Stimulated activated naive CD8-positive, alpha-beta T cell treated with anti-CD3 and anti-CD28 coated beads, Interleukin-15, amount 100 ng/mL, for 72 hours (primary cell): ENCODE results near the gene TTC9.
"Not testable (repeated sequence)": the region's sequence is repeated elsewhere in the genome, so short reads cannot be mapped to it uniquely, and the experiment has no call there.

ENCODE experiments used
- ATAC-seq: fragments of 150-1000 bp; cut with Tn5 transposase; 2 replicates; pipeline ENCODE4 v1.10.0; 2021; ENCODE audit warnings: mild to moderate bottlenecking, moderate library complexity
- DNase-seq, 2 donors: peaks; one replicate each; pipeline ENCODE4 v3.0.0; 2021 to 2022
- H3K27ac Mint-ChIP-seq, 2 donors: one replicate each; pipeline ENCODE4 v1.8.0; 2022; ENCODE audit warnings: mild to moderate bottlenecking in 2 of 2, mixed read lengths in 2 of 2, moderate library complexity in 2 of 2
- H3K27me3 Mint-ChIP-seq: one replicate; pipeline ENCODE4 v1.8.0; 2022; ENCODE audit warnings: mixed read lengths
- H3K4me1 Mint-ChIP-seq: one replicate; pipeline ENCODE4 v1.8.0; 2022; ENCODE audit warnings: mild to moderate bottlenecking, mixed read lengths
- H3K4me3 Mint-ChIP-seq, 2 donors: one replicate each; pipeline ENCODE4 v1.8.0; 2022; ENCODE audit warnings: mild to moderate bottlenecking in 2 of 2, mixed read lengths in 2 of 2, moderate library complexity in 1 of 2
- H3K9me3 Mint-ChIP-seq, 2 donors: one replicate each; pipeline ENCODE4 v1.8.0; 2022; ENCODE audit warnings: mixed read lengths in 2 of 2

TTC9 gene

DNA sequence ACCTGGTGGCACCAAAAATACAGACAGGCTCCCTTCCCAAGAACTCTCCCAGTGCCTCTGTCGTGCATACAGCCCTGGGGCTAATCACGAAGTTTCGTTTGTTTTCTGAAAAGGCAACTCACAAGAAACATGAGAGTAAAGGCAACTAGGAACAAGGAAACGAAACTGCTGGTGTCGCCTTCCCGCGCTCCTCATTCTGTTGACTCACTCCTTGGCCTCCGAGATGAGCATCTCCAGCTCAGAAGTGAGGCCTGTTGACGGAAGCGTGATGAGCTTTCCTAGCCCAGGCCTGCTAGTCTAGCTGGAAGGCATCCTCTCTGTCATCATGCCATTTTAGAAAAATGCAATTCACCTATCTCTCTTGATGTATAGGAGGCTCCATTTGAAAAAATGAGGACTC is 50.5 kb downstream of the TTC9 start:
- no peaks in the 10 kb centered on the region for H3K27me3 Mint-ChIP-seq
- no peaks in the 10 kb centered on the region for H3K4me1 Mint-ChIP-seq
- no peaks in the 10 kb centered on the region for H3K9me3 Mint-ChIP-seq
- ATAC-seq, result no peak
- H3K27ac Mint-ChIP-seq, result no peak overlapping the region
- no peak overlapping the region for H3K4me3 Mint-ChIP-seq
- DNase-seq, result no peak

DNA sequence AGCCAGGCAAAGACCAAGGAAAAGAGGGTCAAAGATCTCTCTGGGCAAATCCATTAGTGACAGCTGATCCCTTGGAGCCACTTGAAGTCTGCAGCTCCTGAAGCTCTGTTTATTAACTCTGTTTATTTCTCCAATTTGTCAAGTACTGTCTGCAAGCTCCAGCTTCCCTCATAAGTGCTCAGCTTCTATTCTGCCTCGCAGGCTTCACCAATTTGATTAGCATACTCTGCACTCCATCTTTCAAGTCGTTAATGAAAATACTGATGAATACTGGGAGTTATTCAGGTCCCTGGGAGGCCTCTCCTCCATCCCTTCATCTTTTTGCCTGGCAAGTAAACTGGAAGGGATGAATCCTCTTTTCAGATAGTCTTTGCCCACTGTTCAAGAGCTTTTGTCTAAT is 54.3 kb downstream of the TTC9 start:
- DNase-seq (no peak), ATAC-seq (no peak)
- H3K4me3 Mint-ChIP-seq, result no peak overlapping the region
- no peaks in the 10 kb centered on the region for H3K4me1 Mint-ChIP-seq
- no peaks in the 10 kb centered on the region for H3K27me3 Mint-ChIP-seq
- H3K9me3 Mint-ChIP-seq, result no peaks in the 10 kb centered on the region
- H3K27ac Mint-ChIP-seq, result no peak overlapping the region

DNA sequence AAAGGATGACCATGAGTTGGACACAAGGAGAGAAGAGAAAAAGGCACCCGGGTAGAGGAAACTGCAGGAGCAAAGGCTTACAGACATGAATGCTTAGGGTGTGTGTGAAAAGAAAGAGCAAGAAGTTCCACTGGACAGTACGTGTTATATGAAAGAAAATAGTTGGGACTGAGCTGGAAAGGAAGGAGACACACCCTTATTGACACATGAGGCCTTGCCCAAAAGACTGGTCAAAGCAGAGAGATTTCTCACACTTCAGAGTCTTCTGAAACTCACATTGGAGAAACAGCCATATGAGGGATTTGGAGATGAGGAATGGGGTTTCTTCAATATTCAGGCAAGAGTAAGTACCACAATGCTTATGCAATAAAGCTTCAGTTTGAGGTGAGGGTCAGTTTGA is 56.0 kb downstream of the TTC9 start:
- no peaks in the 10 kb centered on the region for H3K27me3 Mint-ChIP-seq

DNA sequence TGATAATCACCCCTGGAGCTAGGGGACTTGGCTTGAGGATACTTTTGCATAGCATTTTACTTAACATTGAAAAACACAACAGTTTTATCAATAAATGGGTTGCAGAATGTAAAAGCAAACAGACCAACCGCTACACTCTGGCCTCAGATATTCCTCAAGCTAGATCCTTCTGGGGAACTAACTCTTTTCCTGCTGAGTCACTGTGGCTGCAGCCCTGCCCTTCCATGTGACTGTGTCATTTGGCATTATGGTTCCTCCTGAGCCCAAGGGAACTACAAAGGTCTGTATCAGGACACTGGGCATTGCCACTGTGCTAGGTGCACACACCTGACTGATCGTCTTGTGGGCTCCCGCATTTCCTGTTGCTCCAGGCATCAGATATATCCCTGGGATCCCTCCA is 56.6 kb downstream of the TTC9 start:
- H3K9me3 Mint-ChIP-seq, result no peaks in the 10 kb centered on the region
- DNase-seq (no peak), ATAC-seq (no peak)
- no peak overlapping the region for H3K27ac Mint-ChIP-seq
- H3K4me1 Mint-ChIP-seq, result no peaks in the 10 kb centered on the region
- H3K27me3 Mint-ChIP-seq, result no peaks in the 10 kb centered on the region
- no peak overlapping the region for H3K4me3 Mint-ChIP-seq

More for the DNA sequence above, 56.0 kb downstream of the TTC9 start:
- DNase-seq (no peak), ATAC-seq (no peak)
- Mint-ChIP-seq H3K4me1 (no peaks in the 10 kb centered on the region), H3K4me3 (no peak overlapping the region), H3K27ac (no peak overlapping the region), H3K9me3 (no peaks in the 10 kb centered on the region)

DNA sequence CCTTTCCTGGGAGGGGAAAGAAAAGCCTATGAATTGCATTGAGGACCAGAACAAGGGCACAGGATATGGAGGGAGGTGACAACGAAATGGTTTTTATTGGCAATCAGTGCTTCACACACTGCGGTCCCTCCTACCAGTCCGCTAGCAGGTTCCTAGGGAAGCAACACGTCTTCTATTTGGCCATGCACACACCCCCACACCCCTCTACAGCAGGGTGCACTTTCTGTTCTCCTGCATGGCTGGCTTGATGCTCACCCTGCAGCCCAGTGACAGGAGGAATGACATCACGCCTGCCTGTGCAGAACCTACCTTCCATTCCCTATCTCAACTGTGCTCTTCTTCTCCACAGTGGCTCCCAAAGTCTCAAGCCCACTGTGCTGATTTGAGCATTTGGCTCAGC is 57.9 kb downstream of the TTC9 start:
- DNase-seq (no peak), ATAC-seq (no peak)
- H3K9me3 Mint-ChIP-seq, result no peaks in the 10 kb centered on the region
- H3K27ac Mint-ChIP-seq, result no peak overlapping the region
- H3K4me1 Mint-ChIP-seq, result no peaks in the 10 kb centered on the region
- no peak overlapping the region for H3K4me3 Mint-ChIP-seq
- H3K27me3 Mint-ChIP-seq, result no peaks in the 10 kb centered on the region

DNA sequence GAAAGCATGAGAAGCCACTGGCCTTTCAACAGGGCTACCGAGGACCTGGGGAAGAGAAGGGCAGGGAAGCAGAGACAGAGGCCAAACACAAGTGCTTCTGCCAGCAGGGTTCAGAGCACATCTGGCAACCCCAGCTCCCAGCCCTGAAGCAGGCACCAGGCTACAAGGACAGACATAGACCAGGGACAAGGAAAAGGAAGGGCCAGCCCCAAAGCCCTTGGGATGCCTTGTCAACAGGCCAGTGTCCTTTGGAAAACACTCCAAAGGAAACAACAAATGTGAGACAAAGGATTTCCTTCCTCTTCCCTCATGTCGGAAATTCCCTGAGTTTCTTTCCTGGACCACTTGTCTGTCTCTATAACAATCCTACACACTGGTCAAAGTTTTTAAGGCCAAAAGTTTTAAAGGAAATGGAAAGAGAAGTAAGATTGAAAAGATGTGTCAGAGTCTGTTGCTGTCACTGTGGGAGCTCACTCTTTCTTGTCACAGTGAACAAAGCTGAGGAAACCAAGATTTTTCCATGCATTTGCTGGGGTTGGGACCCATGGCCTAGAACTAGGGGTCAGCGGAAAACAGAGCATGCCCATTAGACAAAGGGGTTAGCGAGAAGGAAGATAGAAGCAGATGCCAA is 59.4 kb downstream of the TTC9 start:
- Mint-ChIP-seq H3K27ac (no peak overlapping the region), H3K4me3 (no peak overlapping the region), H3K27me3 (no peaks in the 10 kb centered on the region), H3K4me1 (no peaks in the 10 kb centered on the region), H3K9me3 (no peaks in the 10 kb centered on the region)
- no peak for ATAC-seq
- no peak for DNase-seq

DNA sequence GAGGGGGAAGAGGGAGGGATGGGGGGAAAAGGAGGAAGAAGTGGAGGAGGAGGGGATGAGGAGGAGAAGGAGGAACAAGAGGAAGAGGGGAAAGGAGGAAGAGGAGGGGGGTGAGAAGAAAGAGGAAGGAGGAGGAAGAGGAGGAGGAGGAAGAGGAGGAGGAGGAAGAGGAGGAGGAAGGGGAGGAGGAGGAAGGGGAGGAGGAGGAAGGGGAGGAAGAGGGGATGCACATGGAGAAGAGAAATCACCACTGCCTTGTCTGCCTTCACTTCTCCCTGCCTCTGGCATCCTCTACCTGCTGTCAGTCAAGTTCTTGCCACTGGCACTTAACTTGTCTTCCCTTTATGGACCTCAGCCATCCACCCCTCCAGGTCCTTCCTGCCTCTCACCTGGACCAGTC is 59.9 kb downstream of the TTC9 start:
- H3K27ac Mint-ChIP-seq, result no peak overlapping the region
- no peaks in the 10 kb centered on the region for H3K27me3 Mint-ChIP-seq
- H3K4me3 Mint-ChIP-seq, result no peak overlapping the region
- H3K9me3 Mint-ChIP-seq, result no peaks in the 10 kb centered on the region
- DNase-seq, result no peak
- no peaks in the 10 kb centered on the region for H3K4me1 Mint-ChIP-seq
- no peak for ATAC-seq

DNA sequence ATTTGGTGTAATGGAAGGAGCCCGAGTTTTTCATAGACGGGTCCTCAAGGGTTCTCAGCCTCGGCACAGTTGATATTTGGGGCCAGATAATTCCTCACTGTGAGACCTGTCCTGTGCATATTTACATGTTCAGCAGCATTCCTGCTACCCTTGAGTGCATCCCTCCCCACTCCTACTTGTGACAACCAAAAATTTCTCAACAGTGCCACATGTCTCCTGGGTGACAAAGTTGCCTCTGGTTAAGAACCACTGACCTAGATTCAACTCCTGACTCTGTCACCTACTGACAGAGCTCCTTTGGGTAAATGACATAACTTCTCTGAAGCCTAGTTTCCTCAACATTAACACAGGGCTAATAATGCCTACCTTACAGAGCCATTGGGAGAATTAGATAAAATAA is 60.4 kb downstream of the TTC9 start:
- Mint-ChIP-seq H3K27me3 (no peaks in the 10 kb centered on the region), H3K4me3 (no peak overlapping the region), H3K27ac (no peak overlapping the region), H3K4me1 (peaks cover 3% of the 10 kb centered on the region), H3K9me3 (no peaks in the 10 kb centered on the region)
- ATAC-seq, result no peak
- DNase-seq, result no peak

DNA sequence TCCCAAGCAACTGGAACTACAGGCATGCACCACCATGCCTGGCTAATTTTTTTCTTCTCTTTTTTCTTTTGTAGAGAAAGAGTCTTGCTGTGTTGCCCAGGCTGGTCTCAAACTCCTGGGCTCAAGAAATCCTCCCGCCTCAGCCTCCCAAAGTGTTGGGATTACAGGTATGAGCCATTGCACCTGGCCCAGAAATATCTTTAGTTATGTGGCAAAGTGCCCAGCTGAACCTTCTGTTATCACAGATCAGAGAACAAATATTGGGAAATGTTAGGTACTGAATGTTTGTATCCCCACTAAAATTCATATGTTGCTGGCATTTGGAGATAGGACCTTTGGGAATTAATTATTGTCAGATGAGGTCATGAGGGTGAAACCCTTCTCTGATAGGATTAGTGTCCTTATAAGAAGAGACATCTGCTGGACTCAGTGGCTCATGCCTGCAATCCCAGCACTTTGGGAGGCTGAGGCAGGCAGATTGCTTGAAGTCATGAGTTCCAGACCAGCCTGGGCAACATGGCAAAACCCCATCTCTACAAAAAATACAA is 62.0 kb downstream of the TTC9 start:
- ATAC-seq, H3K27ac Mint-ChIP-seq, H3K27me3 Mint-ChIP-seq, H3K4me1 Mint-ChIP-seq, DNase-seq, H3K4me3 Mint-ChIP-seq, H3K9me3 Mint-ChIP-seq: not testable (repeated sequence)

DNA sequence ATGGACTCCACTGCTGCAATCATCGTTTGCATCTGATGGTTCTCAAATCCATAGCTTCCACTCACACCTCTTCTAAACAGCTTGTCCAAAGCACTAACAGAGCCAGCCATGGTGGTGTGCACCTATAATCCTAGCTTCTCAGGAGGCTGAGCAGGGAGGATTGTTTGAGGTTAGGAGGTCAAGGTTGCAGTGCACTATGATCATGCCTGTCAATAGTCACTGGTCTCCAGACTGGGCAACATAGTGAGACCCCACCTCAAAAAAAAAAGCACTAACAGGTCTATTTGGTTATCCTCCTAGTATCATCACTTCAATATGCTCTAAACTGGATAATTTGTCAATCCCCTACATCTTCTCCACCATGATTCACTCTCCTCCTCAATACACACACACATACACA is 63.2 kb downstream of the TTC9 start:
- Mint-ChIP-seq H3K4me3 (no peak overlapping the region), H3K27me3 (no peaks in the 10 kb centered on the region), H3K9me3 (no peaks in the 10 kb centered on the region), H3K27ac (no peak overlapping the region), H3K4me1 (peaks cover 6% of the 10 kb centered on the region)
- ATAC-seq, result no peak
- no peak for DNase-seq

DNA sequence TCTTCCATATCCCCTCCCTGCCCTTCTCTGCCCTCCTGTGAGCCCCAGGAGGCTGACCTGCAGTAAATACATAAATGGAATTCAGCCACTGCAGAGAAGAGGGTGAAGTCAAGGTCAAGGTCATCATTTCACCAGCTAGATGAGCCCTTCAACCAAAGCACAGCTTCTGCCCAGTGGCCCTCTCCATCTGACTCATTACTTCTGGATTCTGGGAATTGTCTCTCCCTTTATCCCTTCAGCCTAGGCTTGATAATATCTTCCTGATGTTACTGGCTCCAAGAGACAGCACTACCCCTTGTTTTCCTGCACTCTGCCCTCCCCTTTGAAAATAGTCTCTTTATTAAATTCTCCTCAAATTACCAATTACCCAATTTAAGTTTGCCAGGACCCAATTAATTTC is 64.5 kb downstream of the TTC9 start:
- H3K27ac Mint-ChIP-seq, result no peak overlapping the region
- no peak overlapping the region for H3K4me3 Mint-ChIP-seq
- no peaks in the 10 kb centered on the region for H3K9me3 Mint-ChIP-seq
- ATAC-seq (no peak), DNase-seq (no peak)
- H3K27me3 Mint-ChIP-seq, result no peaks in the 10 kb centered on the region
- H3K4me1 Mint-ChIP-seq, result peaks cover 6% of the 10 kb centered on the region

DNA sequence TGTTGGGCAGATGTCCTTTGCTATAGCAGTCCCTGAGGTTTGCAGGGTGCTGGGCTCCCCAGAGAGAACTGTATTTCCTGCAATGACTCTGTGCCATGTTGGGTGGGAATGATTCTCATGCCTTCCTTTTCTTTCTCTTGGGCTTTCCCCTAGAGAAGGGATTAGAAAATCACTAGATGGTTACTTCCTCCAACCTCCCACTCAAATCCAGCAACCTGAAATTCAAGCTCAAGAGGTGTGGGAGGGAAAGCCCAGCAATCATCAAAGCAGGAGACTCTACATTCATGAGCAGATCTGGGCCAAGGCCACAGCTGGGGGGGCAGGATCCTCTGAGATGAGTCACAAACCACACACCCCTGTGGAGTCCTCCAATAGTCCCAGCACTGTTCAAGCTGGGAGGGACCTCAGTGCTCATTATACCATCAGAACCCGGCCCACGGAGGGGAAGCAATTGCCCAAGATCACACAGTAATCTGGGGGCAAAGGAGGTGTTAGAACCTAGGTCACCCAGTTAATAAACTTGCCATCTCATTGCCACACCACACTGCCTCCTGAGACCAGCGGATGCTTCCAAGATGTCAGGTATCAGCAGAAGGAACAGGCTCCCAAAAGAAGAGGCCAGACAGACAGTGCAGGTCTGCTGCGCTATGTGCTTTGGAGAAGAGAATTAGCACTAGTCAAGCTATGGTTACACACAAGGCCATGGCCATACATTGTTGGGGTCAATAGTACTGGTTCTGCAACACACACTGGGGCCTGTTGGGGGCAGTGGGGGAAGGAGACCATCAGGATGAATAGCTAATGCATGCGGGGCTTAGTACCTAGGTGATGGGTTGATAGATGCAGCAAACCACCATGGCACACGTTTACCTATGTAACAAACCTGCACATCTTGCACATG is 65.7 kb downstream of the TTC9 start:
- H3K4me1 Mint-ChIP-seq, result peaks cover 6% of the 10 kb centered on the region
- H3K4me3 Mint-ChIP-seq, result no peak overlapping the region
- H3K27me3 Mint-ChIP-seq, result no peaks in the 10 kb centered on the region
- DNase-seq, result peak; percentile 8 to 15
- peak; percentile 85 for ATAC-seq
- H3K27ac Mint-ChIP-seq, result no peak overlapping the region
- H3K9me3 Mint-ChIP-seq, result no peaks in the 10 kb centered on the region

DNA sequence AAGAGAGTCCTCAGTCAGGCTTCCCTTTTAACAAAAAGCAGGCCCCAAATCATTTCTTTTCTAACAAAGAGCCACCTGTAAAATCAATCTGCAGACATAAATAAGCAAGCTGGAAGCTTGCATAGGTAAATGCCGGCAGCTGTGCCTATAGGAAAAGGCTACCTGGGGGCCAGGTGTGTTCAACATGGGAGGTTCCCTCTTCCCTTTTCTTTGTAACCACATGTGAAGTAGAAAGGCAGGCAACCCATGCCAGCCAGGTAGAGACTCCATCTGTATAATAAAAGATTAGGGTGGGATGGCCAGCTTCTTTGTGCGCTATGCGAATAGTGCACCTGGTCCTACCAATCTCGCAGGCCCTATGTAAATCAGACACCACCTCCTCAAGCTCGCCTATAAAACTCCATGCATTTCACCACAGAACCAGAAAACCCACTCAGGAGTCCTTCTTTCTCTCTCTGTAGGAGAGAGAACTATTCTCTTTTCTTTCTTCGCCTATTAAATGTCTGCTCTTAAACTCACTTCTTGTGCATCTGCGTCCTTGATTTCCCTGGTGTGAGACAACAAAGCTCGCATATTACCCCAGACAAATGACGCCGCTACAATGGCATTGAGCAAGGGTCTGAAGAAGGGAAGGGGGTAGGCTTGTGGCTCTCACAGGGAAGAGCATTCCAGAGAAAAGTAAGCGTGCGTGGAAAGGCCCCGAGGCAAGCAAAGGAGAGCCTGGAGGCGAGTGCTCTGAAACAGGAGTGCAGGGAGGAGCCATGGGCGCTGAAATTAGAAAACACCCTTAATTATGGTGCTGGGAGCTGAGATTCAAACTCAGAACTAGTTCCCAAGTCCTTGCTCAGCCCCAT is 67.2 kb downstream of the TTC9 start:
- H3K27me3 Mint-ChIP-seq, result no peaks in the 10 kb centered on the region

DNA sequence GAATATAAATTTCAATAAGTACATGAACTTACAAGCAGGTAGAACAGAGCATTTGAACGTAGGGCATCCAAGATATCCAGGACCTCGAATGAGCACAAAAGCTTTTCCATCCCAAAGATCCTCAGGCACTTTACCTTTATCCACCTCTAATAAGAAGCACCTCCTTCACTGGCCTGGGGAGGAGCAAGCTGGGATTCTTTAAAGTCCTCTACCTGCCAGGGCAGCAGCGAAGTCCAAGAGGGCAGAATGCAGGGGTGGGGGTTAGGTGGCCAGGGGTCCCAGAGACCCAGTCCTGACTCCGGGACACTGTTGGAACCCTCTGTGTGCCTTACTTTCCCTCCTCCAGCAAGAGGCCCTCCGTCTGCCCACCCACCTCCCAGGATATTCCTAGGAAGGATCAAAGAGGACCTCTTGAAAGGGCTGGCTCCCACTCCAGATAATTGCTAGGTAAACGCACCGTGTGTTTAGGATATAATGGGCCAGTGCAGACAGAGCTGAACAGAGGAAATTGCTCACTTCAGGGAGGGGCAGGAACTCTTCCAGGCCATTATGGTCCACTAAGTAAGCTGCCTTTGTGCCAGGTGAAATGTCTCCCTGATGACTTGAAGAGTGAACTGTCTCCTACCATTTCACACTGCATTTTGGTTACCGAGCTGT is 68.1 kb downstream of the TTC9 start:
- Mint-ChIP-seq H3K27me3 (no peaks in the 10 kb centered on the region), H3K4me3 (no peak overlapping the region), H3K9me3 (no peaks in the 10 kb centered on the region), H3K4me1 (peaks cover 13% of the 10 kb centered on the region), H3K27ac (no peak overlapping the region)
- ATAC-seq (no peak), DNase-seq (no peak)

More for the DNA sequence above, 67.2 kb downstream of the TTC9 start:
- ATAC-seq (no peak), DNase-seq (no peak)
- Mint-ChIP-seq H3K27ac (no peak overlapping the region), H3K4me1 (peaks cover 9% of the 10 kb centered on the region), H3K9me3 (no peaks in the 10 kb centered on the region), H3K4me3 (no peak overlapping the region)

DNA sequence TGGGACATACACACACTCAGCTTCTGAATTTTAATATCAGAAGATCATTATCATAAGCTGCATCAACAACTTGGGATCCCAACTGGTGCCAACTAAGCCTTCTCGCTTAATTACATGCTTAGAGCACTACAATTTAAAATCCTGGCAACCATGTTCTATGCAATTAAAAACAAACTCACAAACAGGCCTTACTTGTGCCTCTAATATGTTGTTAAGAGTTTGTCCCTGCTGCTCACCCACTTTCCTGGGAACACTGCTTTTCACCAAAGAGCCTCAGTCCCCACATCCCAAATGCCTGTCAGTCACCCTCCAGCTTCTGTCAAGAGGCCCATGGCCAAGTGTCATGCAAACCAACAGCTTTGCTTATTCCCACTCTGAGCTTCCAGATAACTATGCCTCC is 69.7 kb downstream of the TTC9 start:
- H3K4me1 Mint-ChIP-seq, result peaks cover 13% of the 10 kb centered on the region
- no peaks in the 10 kb centered on the region for H3K9me3 Mint-ChIP-seq
- H3K27ac Mint-ChIP-seq, result no peak overlapping the region
- ATAC-seq (no peak), DNase-seq (no peak)
- H3K4me3 Mint-ChIP-seq, result no peak overlapping the region
- H3K27me3 Mint-ChIP-seq, result no peaks in the 10 kb centered on the region
